Stimulated activated CD8-positive, alpha-beta memory T cell treated with anti-CD3 and anti-CD28 coated beads, Interleukin-7, amount 100 ng/mL, for 48 hours (primary cell): ENCODE results near the gene APPL2.
A peak's percentile ranks its signal among the peaks of the same experiment; 100 is the strongest.

ENCODE experiments used
- DNase-seq, 2 donors: peaks; one replicate each; pipeline ENCODE4 v3.0.0-alpha.2; 2020; ENCODE audit warnings: low read depth in 1 of 2; ENCODE audit errors: extremely low read depth in 1 of 2

APPL2 gene

DNA sequence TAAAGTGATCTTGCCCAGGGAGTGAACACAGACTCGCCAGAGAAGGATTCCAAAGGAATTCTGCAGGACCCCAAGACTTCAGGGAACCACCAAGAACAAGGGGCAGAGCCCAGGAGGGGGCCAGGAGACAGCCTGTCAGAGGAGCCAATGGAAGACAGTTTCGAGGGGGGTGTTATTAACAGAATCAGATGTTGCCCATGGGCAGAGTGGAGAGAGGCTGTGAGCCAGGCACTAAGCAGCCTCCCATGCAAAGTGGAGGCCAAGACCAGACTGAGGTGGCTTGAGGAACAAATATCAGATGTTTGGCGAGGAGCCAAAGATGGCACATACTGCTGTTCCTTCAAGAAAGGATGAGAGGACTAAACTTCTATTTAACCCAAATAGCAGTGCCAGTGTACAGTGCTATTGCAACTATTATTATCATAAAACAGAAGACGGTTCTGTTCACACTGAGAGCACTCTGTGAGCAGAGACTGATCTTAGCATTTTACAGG is 12.6 kb downstream of the APPL2 start:
- DNase-seq: no peak

DNA sequence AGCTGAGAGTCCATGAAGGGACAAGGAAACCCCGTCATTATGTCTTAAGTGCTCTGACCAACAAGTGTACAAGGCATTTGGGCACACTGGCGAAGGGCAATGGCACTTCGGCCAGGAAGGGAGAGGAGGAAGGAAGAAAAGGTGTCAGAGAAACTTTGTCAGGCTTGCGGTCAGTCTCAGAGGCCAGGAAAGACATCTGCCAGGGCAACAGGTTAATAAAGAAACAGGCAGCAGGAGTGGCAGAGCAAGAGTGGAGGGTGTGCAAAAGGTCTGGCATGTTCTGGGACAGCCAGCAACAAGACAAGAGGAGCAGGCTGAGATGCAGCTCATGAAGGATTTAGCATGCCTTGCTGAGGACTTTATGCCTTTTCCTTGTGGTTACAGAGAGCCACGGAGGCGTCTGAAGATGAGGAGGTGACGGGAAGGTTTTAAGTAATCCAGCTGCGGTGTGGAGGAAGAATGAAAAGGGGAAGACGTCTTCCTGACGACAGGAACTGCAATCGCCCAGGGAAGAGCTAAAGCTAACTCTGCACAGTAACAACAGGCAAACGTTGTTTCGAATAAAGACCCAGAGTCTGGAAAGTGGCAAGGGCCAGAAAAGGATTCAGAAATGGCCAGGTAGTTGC is 13.1 kb downstream of the APPL2 start:
- no peak for DNase-seq

DNA sequence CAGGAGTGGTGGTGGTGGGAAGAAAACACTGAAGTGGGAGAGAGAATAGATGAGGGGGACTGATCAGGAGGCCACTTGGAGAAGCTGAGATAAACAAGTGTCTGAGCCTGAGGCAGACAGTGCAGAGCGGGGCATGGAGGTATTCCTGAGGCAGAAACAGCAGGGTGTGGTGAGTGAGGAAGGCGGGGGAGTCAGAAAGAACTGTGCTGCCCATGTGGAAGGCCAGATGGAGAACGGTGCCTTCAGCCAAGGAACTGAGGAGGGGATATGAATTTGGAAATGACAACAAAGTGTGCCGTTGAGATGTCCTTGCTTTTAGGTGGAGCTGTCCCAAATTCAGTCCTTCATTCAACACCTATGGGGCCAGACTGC is 13.7 kb downstream of the APPL2 start:
- DNase-seq: no peak

DNA sequence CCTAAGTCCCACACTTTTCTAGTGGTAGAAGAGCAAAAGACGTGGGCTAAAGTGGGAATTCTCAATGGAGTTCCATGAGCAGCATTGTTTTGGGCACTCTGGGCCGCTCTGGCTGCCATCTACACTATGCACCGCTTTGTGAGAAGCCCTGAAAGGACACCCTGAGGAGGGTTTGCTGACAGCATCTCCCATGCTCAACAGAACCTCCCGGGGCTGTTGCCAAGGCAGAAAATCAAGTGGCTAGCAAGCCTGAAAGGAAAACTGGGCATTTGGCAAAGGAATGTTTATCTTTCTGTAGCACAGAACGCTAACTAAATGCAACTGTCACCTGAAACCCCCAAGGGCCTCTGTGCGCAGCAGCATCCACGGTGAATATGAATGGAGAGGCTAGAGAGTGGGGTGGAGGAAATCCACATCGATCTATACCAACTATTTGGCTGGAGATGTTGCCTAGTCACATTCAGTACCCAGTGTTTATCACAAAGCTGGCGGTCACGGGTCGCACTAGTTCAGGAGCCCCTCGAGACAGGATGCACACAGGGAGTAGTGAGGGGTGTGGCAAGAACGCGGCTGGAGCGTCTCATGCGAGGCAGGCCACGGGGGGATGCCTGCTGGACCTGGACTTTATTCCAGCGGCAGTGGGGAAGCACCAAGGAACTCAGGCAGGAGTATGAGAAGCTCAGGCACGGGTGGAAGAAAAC is 14.2 kb downstream of the APPL2 start:
- no peak for DNase-seq

DNA sequence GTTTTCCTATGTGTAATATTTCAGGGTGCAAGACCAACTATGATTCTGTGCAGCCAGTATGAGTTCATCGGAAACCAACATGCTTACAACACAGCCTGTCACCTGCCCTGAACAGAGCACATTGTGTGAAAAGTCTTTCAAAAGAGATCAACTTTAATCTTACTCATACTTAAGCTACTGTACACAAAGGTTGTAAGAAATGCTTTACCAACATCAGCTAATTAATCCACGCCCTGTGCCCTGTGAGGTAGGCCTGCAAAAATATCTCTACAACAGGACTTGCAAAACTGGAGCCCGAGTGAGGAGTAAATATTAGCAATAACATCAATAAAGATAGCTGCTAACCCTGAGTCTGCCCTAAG is 15.1 kb downstream of the APPL2 start:
- DNase-seq: no peak

DNA sequence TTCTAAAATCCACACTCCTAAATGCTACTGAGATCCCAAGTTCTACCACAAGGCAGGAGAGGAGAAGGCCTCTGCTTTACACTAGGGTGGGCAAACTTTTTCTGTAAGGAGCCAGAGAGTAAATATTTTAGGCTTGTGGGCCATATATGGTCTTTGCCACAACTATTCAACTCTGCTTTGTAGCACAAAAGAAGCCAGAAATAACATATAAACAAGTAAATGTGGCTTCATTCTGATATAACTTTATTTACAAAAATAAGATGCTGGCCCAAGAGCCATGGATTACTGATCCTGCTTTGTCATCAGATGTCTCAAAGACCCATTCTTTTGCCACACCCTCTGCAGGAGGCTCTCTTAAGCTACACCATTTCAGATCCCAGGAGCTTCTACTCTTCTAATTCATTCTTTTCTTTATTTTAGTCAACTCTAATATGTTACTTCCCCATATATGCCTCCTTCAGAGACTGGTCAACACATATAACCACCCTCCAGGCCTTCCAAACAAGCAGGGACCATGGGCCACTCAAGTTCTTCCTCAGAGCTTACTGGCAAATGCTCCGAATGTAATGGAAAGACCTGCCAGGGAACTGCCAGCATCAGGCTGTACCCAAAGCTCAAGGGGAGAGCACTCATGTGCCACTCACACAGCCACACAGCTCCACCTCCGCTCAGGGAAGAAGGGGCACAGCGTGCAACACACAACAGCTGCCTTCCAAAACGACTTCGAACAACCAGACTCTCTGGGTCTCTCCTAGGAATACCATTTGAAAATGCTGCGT is 15.6 kb downstream of the APPL2 start:
- no peak for DNase-seq

DNA sequence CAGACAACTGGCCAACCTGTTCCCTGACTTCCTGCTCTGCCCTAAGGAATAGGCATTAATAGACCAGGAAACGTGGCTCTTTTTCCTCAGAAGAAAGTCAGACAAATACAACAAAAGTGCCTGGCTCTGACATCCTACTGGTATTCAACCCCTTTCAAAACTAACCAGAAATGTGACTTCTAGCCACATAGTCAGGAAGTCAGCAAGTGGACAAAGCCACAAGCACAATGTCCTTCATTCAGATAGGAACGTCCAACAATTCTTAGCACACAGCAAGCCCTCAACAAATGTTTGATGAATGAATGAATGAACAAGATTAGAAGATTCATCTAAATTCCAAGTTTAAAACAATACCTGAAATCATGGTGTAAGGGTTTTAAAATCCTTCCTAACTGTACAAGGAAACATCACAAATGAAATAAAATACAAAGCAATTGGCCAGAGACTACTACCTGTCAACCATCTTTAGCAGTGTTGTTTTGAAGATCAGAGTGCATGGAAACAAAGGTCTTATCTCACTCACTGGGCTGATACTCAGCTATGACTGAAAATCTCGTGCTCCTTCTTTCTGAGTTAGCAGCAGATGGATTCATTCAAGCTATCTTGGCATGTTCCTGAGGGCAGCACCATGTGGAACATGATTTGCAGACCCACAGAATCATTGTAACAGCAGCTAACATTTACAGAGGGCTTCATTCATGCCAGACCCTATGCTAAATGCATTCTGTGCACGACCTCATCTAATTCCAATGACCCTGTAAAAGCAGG is 16.5 kb downstream of the APPL2 start:
- DNase-seq: no peak

DNA sequence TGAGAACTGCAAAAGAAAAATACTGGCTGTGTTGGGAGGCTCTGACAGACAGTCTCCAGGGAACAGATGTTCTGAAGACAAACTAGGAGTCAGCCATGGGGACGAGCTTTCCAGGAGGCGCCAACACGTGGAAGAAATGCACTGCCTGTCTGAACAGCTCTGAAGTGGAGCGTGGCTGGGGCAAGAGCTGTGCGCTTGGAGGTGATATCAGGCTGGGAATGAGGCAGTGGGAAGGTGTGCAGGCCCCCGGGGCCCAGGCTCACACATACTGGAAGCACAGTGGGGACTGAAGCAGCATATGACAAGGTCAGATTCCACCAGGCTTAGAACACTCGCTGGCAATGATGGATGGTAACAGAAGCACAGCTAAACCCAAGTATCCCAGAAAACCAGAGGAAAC is 17.5 kb downstream of the APPL2 start:
- DNase-seq: no peak

DNA sequence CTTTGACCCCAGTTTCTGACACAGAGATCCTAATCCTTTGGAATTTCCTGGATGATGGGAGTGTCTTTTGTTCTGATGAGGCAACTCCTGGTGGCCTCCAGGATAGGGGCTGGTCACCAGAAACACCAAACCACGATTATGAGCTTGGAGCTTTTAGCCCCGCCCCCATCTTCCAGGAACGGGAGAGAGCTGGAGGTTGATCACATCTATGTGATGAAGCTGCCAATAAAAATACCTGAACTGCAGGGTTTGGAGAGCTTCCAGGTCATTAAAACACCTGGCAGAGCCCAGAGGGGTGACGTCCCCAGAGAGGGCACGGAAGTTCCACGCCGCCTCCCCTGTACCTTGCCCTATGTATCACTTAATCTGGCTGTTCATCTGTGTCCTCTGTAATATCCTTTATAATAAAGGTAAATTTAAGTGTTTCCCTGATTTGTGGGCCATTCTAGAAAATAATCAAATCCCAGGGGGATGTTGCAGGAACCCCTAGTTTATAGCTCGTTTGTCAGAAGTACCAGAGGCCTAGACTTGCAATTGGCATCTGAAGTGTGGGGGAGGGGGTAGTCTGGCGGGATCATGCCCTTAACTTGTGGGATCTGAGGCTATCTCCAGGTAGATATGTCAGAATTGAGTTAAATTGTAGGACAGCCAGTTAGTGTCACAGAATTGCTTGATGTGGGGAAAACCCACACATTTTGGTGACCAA is 21.2 kb downstream of the APPL2 start:
- DNase-seq: no peak

DNA sequence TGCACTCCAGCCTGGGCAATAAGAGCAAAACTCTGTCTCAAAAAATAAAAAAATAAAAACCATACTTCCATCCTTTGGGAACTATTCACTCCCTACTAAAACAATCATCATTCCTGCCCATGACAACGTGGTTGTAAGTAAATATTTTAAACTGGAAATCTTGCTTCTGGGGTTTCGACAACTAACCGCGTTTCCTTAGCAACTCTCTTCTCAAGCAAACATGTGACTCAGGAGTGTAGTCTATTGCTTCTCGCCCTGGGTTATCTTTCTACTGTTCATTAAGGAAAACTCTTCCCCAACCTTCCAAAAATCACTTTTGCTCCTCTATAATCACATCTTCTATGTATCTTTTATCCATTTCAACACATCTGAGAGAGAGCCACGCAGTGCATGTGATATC is 21.8 kb downstream of the APPL2 start:
- no peak for DNase-seq

DNA sequence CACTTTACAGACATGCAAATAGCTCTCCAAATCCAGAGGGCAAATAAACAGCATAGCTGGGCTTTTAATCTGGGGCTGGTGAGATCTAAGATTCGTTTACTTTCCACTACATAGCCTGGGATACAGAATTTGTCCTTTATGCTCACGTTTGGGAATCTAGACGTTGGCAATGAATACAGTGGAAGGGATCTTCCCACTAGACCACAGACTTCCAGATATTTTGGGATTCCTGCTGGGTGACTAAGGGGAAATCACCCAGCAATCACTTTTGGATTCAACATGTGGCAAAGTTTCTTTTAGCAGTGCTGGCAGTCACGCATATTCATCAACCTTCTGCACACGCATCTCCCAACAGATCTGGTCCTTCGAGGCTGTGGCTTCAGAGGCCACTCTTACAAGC is 23.5 kb downstream of the APPL2 start:
- no peak for DNase-seq

DNA sequence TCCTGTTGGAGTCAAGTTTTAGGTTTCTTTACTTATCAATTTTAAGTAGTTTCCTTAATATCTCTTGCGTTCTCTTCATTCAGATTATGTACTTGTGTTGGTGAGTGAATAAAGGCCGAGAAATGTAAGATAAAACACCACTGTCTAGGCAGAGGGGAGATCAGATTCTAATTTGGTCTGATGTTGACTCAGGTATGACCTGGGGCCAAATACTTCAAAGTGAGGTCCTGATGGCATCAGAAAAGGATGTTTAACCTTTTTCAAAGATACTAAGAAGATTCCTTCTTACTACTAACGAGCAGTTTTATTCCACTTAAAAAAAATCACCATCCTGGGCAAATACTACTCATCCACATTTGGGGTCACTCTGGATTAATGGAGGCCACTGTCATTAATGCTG is 26.9 kb downstream of the APPL2 start:
- DNase-seq: no peak

DNA sequence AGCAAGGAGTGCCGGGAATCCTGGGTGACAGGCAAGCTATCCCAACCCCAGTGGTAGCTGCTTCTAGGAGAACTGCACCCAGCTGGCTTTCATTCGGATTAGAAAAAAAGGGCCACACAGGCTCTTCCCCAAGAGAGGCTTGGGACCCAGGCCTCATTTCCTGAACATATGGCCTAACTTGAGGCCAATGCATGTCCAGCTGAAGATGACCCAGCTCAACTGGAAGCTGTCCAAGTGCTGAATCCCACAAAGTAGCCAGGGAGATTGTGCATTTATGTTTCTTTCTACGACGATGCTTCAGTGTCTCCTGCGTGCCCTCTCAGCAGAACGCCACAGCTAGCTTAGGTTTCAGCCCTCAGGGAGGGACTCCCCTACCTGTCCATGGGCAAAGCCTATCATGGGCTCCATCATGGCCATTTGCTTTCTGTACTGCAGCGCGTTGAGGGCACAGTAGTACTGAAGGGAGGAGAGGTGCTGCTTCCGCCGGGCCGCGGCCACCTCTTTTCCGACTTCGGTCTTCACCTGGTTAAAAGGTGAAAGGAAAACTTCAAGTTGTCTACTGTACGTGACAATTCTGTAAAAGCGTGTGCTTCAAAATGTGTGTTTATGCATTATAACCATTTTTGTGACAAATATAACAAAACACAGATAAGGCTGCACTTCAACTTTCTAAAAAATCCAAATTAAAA is 29.1 kb downstream of the APPL2 start:
- DNase-seq: no peak

DNA sequence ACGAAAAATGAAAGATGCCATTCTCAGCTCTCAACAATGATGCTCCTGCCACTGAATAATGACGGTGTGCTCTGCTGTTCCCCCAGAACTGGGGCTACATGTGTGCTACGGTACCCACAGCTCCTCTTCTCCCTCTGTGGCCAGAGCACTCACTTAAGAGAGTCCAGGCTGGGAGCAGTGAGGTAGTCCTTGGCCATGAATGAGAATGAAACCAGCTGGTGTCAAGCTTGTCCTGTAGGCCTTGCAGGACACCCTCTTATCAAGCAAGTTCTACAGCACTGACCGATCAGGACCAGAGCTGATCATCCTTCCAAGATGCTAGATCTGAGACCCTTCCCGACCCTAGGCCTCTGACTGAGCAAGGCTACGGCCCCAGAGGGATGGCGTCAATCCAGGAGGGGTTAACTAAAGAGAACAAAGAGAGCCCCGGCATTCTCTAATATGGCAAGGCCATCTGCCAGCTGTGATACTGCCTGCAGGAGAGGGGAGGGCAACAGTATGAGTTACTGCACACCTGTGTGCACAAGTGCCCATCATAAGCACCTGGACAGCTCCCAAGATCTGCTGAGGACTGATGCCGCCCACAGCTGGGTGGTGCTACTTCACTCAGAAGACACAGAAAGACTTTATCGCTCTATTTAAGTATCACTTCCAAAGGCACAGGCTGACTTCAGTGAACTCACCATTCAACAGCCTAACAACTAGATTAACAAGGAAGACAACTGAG is 30.5 kb downstream of the APPL2 start:
- DNase-seq: no peak

DNA sequence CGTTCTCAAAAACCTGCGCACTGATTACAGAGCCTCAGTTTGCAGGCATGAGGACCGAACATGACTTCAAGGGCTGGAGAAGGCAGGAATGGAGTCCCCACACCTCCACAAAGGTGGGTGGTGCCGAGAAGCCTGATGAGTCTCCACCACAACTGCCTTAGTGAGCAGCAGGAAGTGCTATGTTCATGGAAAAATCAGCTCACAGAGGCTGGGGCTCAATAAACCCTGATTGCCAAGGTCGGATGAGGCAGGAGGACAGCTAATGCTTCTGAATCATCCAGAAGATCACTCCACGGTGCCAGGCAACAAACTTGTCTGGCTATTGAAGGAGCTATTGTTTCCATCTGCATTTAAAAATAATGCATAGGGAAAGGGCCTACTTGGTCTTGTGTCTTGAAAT is 31.1 kb downstream of the APPL2 start:
- DNase-seq: peak in 1 of 2 donors; percentile 25

DNA sequence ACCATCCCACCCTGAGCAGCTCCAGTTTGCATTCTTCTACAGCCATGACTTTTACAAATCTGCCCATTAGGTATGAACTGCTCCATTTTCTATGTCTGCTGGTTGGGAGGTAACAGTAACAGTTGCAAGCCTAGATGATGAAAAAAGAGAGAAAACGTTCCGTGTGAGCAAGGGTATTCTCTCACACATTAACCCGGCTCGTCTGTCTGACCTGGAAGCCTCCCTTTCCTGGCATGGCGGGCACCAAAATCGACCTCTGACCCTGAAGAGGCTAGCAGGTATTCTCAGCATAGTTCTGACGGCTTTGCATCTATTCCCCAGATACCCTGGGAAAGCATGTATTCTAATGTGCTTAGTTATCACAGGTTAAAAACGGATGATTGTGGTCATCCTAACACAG is 31.8 kb downstream of the APPL2 start:
- DNase-seq: no peak

DNA sequence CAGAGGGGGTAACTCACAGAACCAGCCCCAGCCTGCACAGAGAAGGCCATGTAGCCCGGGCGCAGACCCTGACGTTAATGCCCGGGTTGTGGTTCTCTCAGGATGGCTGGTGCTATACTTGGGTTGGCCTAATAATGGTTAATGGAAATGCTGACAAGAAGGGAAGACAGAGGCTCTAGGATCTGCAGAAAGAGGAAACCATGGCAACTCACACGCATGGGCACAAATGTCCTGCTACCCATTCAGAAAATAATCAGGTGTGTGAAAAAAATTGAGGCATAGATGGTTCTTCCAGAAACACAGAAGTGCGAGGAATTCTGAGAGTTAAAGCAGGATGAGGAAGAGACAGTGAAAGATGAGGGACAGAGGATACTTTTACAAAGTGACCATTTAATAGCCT is 33.8 kb downstream of the APPL2 start:
- no peak for DNase-seq

DNA sequence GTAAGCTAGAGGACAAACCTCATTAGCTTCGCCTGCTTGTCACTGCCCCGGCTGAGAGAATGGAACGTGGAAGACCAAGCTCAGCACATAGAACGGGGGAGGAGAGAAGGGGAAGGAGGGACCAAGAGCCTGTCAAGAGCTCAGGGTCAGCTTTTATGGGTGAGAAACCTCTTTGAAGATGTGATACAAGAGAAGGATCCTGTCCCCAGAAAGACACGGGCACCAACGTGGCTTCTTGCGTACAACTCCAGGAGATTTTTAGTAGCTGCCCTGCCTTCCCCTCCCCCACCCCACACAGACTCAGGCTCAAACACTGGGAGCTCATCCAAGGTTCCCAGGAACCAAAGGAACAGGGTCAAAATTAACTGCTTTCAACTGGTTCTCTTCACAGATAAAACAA is 34.7 kb downstream of the APPL2 start:
- DNase-seq: no peak

DNA sequence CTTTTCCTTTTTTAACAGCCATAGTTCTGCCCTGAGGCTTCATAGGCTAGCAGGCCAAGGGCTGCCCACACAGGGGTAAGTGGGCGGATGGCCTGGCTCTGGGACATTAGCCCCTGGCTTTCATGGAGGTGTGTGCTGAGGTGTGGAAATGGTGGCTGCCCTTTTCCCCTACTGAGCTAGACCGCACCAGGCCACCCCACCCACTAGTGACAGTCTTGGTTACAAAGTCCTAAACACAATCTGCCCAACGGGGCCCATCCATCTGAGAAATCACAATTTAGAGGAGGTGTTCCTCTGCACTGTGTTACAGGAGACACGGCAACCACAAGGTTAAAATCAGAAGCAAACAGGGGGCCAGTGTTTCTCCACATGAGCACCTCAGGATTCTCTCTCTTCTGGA is 35.6 kb downstream of the APPL2 start:
- DNase-seq: no peak

DNA sequence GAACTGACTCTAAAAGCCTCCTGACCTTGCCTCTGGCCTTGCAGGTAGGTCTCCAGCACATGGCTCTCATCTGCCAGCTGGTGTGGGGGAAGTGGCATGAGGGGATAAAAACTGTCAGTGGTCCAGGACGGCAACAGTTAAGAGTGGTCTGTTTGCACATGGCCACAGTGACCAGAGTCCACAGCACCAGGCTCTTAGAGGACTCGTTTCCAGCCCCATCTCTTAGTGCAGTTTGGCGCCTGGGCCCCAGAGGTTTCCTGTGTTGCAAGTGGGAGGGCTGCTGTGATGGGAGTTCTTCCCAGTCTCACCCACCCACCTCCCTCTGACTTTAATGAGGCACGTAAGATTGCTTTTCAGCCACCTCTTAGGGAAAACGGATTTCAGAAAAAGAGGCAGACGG is 37.0 kb downstream of the APPL2 start:
- DNase-seq: no peak
